ENCODE results near the gene MARVELD1. TPM values are rescaled to one million over a fixed set of nuclear protein-coding genes. Genes with fewer than 3 reads are reported as not detected.

Gene MARVELD1
- total RNA-seq, 1 donor from 2014 or later: 21.2 TPM

GRCh38 chr10:97717627-97718026 is 4.1 kb downstream of the MARVELD1 start:
- no peak overlapping the region for H3K4me3 ChIP-seq (ENCODE audit: low read depth, low read length)
- TF ChIP-seq CTCF (conservative IDR thresholded peaks at IDR 0.05; ENCODE audit: low read depth, low read length): no peak
- DNase-seq (ENCODE audit: low read depth): no peak

GRCh38 chr10:97718178-97718577 is 4.6 kb downstream of the MARVELD1 start:
- DNase-seq (ENCODE audit: low read depth): no peak
- TF ChIP-seq CTCF (conservative IDR thresholded peaks at IDR 0.05; ENCODE audit: low read depth, low read length): no peak
- H3K4me3 ChIP-seq (ENCODE audit: low read depth, low read length): no peak overlapping the region

DNA sequence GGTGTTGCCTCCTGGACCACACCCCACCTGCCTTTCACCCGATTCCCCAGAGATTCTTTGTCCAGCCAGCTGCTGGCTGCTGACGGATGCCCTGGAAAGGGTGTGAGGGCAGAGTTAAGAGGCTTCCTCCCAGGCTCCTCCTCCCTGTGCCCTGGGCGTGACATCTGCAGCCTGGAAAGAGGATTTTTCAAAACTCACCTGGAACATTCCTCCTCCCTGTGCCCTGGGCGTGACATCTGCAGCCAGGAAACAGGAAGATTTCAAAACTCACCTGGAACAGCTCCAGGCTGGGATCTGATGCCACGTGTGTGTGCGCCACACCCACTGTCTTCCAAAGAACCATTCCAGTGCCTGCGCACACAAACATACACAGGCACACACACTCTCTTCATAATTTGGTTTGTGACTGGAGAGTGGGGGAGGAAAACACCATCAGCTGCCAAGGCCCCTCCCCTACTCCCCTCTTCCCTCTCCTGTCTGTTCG is 5.2 kb downstream of the MARVELD1 start:
- no peak overlapping the region for H3K4me3 ChIP-seq (ENCODE audit: low read depth, low read length)
- DNase-seq (ENCODE audit: low read depth): no peak
- no peak for TF ChIP-seq CTCF (conservative IDR thresholded peaks at IDR 0.05; ENCODE audit: low read depth, low read length)

DNA sequence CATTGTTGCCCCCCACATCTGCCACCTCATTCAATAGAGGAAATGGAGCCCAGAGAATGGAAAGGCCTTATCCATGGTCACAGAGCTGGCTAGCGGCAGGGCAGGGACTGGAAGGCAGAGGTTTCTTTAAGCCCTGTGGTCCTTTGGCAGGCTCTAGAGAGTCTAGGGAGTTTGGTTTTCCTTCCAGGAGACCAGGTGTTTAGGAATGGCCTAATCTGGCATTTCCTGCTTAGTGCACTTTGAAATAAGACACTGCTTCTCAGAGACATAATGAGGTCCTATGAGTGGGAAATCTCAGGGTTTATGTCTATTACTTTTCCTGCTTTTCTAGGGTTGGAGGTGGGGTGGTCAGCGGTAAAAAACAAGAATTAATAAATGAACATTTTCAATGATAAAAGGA is 6.1 kb downstream of the MARVELD1 start:
- no peak for TF ChIP-seq CTCF (conservative IDR thresholded peaks at IDR 0.05; ENCODE audit: low read depth, low read length)
- H3K4me3 ChIP-seq (ENCODE audit: low read depth, low read length): no peak overlapping the region
- no peak for DNase-seq (ENCODE audit: low read depth)

DNA sequence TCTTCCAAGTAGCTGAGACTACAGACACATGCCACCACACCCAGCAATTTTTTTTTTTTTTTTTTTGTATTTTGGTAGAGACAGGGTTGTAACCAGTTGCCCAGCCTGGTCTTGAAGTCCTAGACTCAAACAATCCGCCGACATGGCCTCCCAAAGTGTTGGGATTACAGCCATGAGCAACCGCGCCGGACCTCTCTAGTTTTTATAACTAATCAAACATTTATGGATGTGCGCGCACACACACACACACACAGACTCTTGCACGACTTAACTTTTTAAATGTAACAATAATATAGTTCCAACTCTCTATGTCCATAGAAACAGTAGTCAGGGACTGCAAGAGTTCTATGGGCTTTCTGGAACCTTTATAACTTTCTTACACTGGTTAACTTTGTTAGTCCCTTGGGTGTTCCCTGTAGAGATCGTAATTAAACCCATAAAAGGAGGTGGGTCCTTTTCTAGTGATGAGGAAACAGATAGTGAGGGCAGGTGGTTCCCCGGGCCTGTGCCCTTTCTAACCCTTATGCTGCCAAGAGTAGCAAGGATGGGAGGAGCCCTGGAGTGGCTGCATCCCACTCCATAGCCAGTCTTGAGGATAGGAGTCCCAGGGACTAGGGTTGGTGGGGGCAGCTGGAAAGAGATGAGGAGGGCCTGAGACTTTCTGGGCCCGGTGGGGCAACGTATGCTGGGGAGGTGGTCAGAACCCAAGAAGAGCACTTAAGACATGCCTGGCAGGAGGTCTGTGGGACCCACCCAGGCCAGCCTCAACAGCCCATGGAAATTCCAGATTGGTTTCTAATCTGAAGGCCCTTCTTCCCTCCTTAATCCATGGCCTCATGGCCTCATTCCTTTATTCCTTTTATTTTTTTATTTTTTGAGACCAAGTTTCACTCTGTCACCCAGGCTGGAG is 8.6 kb downstream of the MARVELD1 start:
- no peak overlapping the region for H3K4me3 ChIP-seq (ENCODE audit: low read depth, low read length)
- DNase-seq (ENCODE audit: low read depth): no peak
- TF ChIP-seq CTCF (conservative IDR thresholded peaks at IDR 0.05; ENCODE audit: low read depth, low read length): no peak

- no peak for DNase-seq (ENCODE audit: low read depth)
- TF ChIP-seq CTCF (conservative IDR thresholded peaks at IDR 0.05; ENCODE audit: low read depth, low read length): no peak
- no peak overlapping the region for H3K4me3 ChIP-seq (ENCODE audit: low read depth, low read length)
Observed at GRCh38 chr10:97723001-97723400, 9.5 kb downstream of the MARVELD1 start.

Measured in epithelial cell of proximal tubule (primary cell).